ENCODE results near the gene HSD17B2. TPM values are rescaled to one million over a fixed set of nuclear protein-coding genes. Genes with fewer than 3 reads are reported as not detected.
"Not testable (repeated sequence)": the region's sequence is repeated elsewhere in the genome, so short reads cannot be mapped to it uniquely, and the experiment has no call there.

The HSD17B2 gene
- total RNA-seq, 1 donor from 2014 or later, result 215 TPM

GRCh38 chr16:82136956-82137821, 102.1 kb downstream of the HSD17B2 start:
- peak; percentile 14 for DNase-seq

GRCh38 chr16:82137822-82138167, 102.7 kb downstream of the HSD17B2 start:
- DNase-seq, result no peak

GRCh38 chr16:82138478-82139285, 103.6 kb downstream of the HSD17B2 start:
- DNase-seq, result no peak

GRCh38 chr16:82139286-82139571, 104.2 kb downstream of the HSD17B2 start:
- not testable (repeated sequence) for DNase-seq

GRCh38 chr16:82146556-82146955, 111.5 kb downstream of the HSD17B2 start:
- DNase-seq, result no peak

GRCh38 chr16:82146957-82147356, 111.9 kb downstream of the HSD17B2 start:
- no peak for DNase-seq

GRCh38 chr16:82147546-82147945, 112.5 kb downstream of the HSD17B2 start:
- no peak for DNase-seq

Other genes starting within 250 kb of the HSD17B2 start
- 8.7 and 10.5 TPM in 2 replicates for gene SDR42E1, start 23.8 kb upstream of the HSD17B2 start, total RNA-seq
- gene MPHOSPH6, start 135.0 kb downstream of the HSD17B2 start, total RNA-seq, result 36.4 and 44.5 TPM in 2 replicates

Measured in dermis blood vessel endothelial cell (primary cell).